Measurements from ENCODE around the gene VSIG10.

DNA sequence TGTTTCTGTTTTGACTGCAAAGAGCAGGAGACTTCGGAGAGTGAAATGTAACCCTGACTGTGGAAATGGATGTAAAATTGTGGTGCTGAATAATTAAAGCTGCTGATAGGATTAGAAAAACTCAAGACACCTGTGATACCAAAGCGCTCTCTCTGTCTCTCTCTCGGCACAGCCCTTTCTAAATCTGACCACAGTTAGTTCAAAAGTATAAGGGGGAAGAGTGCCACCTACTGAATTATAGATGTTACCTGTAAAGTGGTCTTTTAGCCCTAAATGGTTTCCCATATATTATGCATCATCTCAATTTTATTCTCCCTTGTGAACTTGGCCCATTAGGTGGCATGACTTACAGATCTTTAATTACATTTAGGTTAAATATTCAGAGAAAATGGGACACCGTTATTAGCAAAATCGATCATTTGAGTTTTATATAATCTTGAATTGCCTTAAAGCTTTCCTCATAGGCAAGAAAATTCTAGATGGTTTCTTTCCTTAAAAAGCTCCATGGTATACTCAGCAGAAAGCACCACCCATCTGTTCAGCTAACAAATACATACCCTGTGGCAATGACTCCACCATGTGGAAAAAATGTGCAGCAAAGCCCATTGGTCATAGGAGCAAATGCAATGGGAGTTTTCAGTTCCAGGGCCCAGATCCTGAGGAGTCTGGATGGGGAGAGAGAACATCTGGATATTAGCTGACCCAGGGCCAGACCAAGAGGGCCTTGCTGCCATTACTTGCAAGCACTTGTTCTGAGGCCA lies 69.2 kb downstream of the VSIG10 start:
- TF ChIP-seq, protein P1, sequence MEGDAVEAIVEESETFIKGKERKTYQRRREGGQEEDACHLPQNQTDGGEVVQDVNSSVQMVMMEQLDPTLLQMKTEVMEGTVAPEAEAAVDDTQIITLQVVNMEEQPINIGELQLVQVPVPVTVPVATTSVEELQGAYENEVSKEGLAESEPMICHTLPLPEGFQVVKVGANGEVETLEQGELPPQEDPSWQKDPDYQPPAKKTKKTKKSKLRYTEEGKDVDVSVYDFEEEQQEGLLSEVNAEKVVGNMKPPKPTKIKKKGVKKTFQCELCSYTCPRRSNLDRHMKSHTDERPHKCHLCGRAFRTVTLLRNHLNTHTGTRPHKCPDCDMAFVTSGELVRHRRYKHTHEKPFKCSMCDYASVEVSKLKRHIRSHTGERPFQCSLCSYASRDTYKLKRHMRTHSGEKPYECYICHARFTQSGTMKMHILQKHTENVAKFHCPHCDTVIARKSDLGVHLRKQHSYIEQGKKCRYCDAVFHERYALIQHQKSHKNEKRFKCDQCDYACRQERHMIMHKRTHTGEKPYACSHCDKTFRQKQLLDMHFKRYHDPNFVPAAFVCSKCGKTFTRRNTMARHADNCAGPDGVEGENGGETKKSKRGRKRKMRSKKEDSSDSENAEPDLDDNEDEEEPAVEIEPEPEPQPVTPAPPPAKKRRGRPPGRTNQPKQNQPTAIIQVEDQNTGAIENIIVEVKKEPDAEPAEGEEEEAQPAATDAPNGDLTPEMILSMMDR (IDR thresholded peaks at IDR 0.05): no peak
- TF ChIP-seq POLR2A (IDR thresholded peaks at IDR 0.05) (no peak), POLR2AphosphoS5 (IDR thresholded peaks at IDR 0.05) (no peak)

Data from breast epithelium (tissue), 3 donors.